CD4-positive, alpha-beta T cell treated with Interleukin-21 for 1 hour (primary cell): ENCODE results near the gene CALCOCO2.

Source experiments
- DNase-seq: peaks from one replicate; pipeline ENCODE4 v3.0.0-alpha.2; 2020

Gene CALCOCO2

GRCh38 chr17:48873696-48874443, 43.0 kb downstream of the CALCOCO2 start:
- no peak for DNase-seq

GRCh38 chr17:48878920-48879898, 48.4 kb downstream of the CALCOCO2 start:
- DNase-seq = peak; percentile 78

GRCh38 chr17:48882272-48882671, 51.4 kb downstream of the CALCOCO2 start:
- no peak for DNase-seq

GRCh38 chr17:48883171-48883570, 52.3 kb downstream of the CALCOCO2 start:
- no peak for DNase-seq

GRCh38 chr17:48890086-48890485, 59.3 kb downstream of the CALCOCO2 start:
- no peak for DNase-seq

- DNase-seq = no peak
These were observed 62.3 kb downstream of the CALCOCO2 start for GRCh38 chr17:48892940-48893645.

GRCh38 chr17:48893646-48894508, 63.0 kb downstream of the CALCOCO2 start:
- DNase-seq = no peak

- no peak for DNase-seq
These were observed 64.1 kb downstream of the CALCOCO2 start for GRCh38 chr17:48894886-48895285.

GRCh38 chr17:48901241-48901640, 70.4 kb downstream of the CALCOCO2 start:
- DNase-seq = no peak

GRCh38 chr17:48903401-48903800, 72.6 kb downstream of the CALCOCO2 start:
- no peak for DNase-seq

GRCh38 chr17:48904428-48904827, 73.6 kb downstream of the CALCOCO2 start:
- no peak for DNase-seq

GRCh38 chr17:48905987-48906515, 75.2 kb downstream of the CALCOCO2 start:
- no peak for DNase-seq

- DNase-seq = peak; percentile 42
These were observed 76.8 kb downstream of the CALCOCO2 start for GRCh38 chr17:48907713-48908046.

GRCh38 chr17:48908047-48908843, 77.4 kb downstream of the CALCOCO2 start, which contains the start of gene UBE2Z:
Gene UBE2Z (plus strand): TSS chr17:48908407. CDS start chr17:48908504, 97 bp downstream.
- DNase-seq = peak; percentile 95

- peak; percentile 91 for DNase-seq
These were observed 78.1 kb downstream of the CALCOCO2 start for GRCh38 chr17:48908853-48909394.

GRCh38 chr17:48909783-48910182, 78.9 kb downstream of the CALCOCO2 start:
- no peak for DNase-seq

- DNase-seq = no peak
These were observed 79.5 kb downstream of the CALCOCO2 start for GRCh38 chr17:48910370-48910769.

- no peak for DNase-seq
These were observed 81.6 kb downstream of the CALCOCO2 start for GRCh38 chr17:48912476-48912875.
